GM21367 (cell line): ENCODE data around the gene IFNAR2.
"Not testable (repeated sequence)": the region's sequence is repeated elsewhere in the genome, so short reads cannot be mapped to it uniquely, and the experiment has no call there.

Experiments used
- ATAC-seq: cut with Tn5 transposase; IDR thresholded peaks from one replicate; pipeline ENCODE4 v1.9.1; 2021; ENCODE audit not compliant: unreplicated experiment

The IFNAR2 gene

GRCh38 chr21:33214056-33214455 is 15.7 kb upstream of the IFNAR2 start:
- no peak for ATAC-seq

GRCh38 chr21:33217138-33217520 is 12.6 kb upstream of the IFNAR2 start:
- no peak for ATAC-seq

- ATAC-seq = no peak
Observed at GRCh38 chr21:33219300-33219699, 10.4 kb upstream of the IFNAR2 start.

GRCh38 chr21:33219954-33220353 is 9.8 kb upstream of the IFNAR2 start:
- no peak for ATAC-seq

- ATAC-seq = not testable (repeated sequence)
Observed at GRCh38 chr21:33225376-33225775, 4.4 kb upstream of the IFNAR2 start.

DNA sequence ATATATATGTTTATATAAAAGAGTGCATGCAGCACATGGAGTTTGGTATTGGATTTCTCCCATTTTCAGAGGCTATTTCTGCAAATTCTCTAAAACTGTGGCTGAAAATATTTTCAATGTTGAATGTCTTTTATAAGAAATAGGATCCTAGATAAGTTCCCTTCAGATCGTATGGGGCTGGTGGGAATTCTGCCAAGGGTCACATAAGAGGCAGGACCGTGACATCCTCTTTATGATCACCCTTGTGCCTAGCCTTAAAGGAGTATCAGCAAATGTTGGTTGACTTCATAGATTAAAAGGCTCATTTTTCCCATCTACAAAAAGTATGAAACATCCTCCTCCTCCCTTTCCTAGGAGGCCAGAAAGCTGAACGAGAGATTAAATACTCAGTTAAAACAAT is 1.3 kb upstream of the IFNAR2 start:
- no peak for ATAC-seq

GRCh38 chr21:33229099-33229783 is 497 bp upstream of the IFNAR2 start:
- ATAC-seq = no peak

DNA sequence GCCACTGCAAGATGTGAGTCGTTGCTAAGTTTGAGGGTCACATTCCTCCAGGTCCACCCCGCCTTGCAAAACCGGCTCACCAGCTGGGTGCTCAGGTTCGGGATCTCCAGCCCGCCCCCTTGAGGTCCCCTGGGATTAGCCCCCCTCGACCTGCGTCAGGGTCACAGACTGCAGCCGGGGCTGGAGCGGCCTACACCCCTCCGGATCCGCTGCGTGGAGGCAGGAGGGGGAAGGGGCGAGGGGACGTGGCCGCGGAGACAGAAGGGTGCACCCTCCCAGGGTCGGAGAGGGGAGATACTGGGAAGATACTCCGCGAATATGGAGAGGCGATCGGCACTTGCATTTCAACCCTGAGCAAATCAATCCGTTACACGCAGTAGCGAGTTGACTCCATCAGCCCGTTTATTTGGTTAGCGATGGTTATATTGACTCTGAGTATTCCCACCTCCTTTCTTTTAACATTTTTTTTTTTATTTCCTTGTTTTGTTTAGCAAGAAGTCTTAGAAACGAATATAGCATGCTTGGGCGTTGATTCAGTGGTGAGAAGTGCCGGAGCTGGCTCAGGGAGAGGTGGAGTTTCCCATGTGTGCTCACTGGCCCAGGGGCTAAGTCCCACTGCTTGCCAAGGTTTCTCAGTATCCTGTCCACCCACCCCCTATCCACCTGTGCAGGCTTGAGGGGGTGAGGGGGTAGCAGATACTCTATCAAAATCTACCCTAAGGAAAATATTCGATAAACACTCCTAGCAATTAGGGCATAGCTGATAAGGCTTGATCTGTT is 997 bp downstream of the IFNAR2 start:
- peak; percentile 23 for ATAC-seq

DNA sequence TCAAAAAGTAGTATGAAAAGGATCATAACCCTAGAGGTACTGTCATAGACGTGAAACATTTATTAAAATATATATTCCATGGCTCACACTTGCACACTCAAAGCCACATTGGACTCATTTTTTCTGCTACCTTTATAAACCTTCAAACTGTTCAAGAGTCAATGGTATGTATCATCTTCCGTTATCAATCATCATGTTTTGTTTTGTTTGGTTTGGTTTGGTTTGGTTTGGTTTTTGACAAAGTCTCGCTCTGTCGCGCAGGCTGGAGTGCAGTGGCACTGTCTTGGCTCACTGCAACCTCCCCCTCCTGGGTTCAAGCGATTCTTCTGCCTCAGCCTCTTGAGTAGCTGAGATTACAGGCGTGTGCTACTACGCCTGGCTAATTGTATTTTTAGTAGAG is 1.8 kb downstream of the IFNAR2 start:
- no peak for ATAC-seq

DNA sequence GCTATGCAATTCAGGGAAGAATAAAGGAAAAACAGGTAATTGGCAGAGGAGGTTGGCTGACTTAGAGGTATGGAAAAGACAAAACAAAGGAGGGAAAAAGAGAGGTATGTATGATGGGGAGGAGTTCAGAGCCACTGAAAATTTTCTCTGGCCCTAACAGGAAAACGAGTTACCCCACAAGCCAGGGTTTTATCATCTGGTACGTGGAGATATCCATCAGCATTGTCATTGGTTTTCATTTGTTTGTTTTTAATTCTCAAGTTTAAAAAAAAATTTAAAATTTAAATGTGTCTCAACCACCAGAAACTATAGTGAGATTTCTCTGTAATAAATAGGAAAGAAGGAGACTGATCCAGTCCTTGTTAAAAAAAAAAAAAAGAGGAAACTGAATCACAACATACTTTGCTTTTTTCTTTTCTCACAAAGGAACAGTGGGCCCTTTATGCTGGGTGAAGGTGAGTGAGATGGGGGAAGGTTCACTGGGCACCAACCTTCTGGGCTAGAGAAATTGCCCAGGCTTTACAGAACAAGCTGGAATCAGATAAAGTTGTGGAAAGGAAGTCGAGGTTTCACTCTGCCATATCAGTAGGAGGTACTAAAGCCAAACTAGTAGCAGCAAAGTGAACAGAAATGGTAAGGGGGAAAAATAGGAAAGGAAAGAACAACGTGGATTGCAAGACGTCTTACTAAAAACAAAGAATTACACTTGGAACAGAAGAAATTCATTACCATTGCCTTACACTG is 2.7 kb downstream of the IFNAR2 start:
- no peak for ATAC-seq

DNA sequence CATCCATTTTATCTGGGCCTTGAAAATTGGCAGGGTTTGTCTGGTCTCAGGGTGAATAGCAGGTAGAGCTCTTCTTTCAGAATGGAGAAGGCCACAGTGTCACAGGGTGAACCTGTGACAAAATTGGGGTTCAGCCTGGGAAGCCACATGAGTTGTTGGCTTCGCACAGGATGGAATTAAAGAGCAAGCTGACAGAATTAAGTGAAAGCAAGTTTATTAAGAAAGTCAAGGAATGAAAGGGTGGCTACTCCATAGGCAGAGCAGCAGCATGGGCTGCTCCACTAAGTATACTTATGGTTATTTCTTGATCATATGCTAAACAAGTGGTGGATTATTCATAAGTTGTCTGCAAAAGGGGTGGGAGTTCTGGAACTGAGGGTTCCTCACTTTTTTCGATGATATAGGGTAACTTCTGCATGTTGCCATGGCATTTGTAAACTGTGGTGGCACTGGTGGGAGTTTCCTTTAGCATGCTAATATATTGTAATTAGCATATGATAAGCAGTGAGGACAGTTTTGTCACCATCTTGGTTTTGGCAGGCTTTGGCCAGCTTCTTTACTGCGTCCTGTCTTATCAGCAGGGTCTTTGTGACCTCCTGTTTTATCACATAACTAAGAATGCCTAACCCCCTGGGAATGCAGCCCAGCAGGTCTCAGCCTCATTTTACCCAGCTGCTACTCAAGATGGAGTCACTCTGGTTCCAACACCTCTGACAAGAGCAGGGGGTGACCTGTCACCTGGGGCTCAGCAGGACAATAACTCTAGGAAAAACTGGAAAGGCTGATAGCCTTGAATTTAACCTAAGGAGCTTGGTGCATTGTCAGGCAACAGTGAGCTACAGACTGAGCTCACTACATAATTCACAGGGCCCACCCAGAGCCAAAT is 5.1 kb downstream of the IFNAR2 start:
- ATAC-seq = no peak

DNA sequence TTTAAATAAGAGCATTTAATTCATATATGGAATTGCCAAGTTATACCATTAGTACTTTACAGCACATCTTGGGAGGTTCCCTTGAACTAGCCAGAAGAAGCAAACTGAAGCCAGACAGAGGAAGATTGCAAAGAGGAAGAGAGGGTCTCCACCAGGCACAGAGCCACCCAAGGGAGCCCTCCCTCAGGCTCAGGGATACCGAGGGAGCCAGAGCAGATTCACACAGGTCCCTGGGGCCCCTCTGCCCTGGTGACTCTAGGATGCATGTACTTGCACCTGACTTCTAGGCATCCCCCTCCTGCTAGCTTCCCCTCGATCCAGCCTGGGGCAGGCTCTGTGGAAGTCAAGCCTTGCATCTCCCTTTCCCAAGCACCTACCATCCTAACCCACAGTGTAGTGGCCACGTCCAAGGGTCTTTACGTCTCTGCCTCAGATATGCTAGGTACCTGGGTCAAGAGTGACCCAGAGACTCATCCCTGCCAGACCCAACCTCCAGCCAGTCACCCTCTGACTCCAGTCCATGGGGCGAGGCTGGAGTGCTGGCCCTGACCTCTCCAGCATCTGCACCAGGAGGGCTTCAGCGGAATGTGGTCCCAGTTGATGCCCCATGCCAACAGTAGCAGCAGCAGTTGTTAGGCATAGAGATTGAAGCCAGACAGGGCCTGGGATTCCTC is 6.4 kb downstream of the IFNAR2 start:
- ATAC-seq = no peak

- ATAC-seq = no peak
Observed at GRCh38 chr21:33236766-33237165, 7.0 kb downstream of the IFNAR2 start.

- no peak for ATAC-seq
Observed at GRCh38 chr21:33237486-33237885, 7.7 kb downstream of the IFNAR2 start.

DNA sequence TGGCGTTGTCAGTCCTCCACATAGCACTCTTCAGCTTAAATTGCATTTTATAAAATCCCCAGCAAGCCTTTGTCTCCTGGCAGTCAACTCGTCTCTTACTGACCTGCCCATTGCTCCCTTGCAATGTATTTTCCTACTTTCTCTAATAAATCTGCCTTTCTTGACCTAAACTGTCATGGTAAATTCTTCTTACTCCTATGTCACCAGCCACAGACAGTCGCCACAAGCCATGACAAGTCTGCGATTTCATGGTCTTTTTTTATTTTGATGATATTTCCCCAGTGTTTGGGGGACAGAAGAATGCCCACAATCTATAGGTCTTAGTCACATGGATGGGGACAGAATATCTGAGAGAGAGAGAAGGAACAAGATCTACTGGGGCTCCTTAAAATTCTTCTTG is 8.4 kb downstream of the IFNAR2 start:
- peak; percentile 19 for ATAC-seq

GRCh38 chr21:33238565-33239255 is 9.0 kb downstream of the IFNAR2 start:
- peak; percentile 69 for ATAC-seq

- not testable (repeated sequence) for ATAC-seq
Observed at GRCh38 chr21:33239559-33240127, 9.9 kb downstream of the IFNAR2 start.

- no peak for ATAC-seq
Observed at GRCh38 chr21:33240404-33240803, 10.7 kb downstream of the IFNAR2 start.

GRCh38 chr21:33241846-33242245 is 12.1 kb downstream of the IFNAR2 start:
- no peak for ATAC-seq
